B cell (primary cell): Measurements from ENCODE around the gene KIRREL1. TPM values are rescaled to one million over a fixed set of nuclear protein-coding genes. Genes with fewer than 3 reads are reported as not detected.

Experiments
- ATAC-seq: fragments of 200-7000 bp; cut with Tn5 transposase; one replicate; pipeline ENCODE4 v1.10.0; 2021; ENCODE audit warnings: low read depth, mild to moderate bottlenecking, moderate number of reproducible peaks, moderate library complexity
- CTCF ChIA-PET: fragments of 350-600 bp; sonication (Branson Sonifier 250); formaldehyde crosslinking; loops from one replicate; lab custom pipeline; 2021; ENCODE audit warnings: antibody characterized with exemption, inconsistent platforms; lab: Charles Lee
- POLR2A ChIA-PET: fragments of 350-600 bp; sonication (Branson Sonifier 250); formaldehyde crosslinking; loops from one replicate; lab custom pipeline; 2021; ENCODE audit warnings: antibody characterized with exemption; lab: Charles Lee
- DNase-seq: peaks from one replicate; pipeline ENCODE4 v3.0.0; 2013
- H2AFZ ChIP-seq: 2 replicates; pipeline ENCODE4 v1.6.1; 2012; ENCODE audit warnings: mild to moderate bottlenecking, low read depth, low read length; ENCODE audit not compliant: insufficient read depth, poor library complexity, severe bottlenecking
- H3K27ac ChIP-seq, 2 donors: 1 replicate in 1 of 2; 2 replicates in 1 of 2; pipeline ENCODE4 v1.5.1; 2012 to 2013; ENCODE audit warnings: low read length in 2 of 2, mild to moderate bottlenecking in 2 of 2, moderate library complexity in 1 of 2
- H3K27me3 ChIP-seq, 4 experiments: fragments of 200-600 bp in 1 of 4; sonication (generic) in 1 of 4; replicated peaks in 1 of 4; 1 replicate in 2 of 4; 2 replicates in 2 of 4; pipeline versions ENCODE4 v1.6.1 to v1.7.0; 2013 to 2016; ENCODE audit warnings: low read length in 3 of 4, mild to moderate bottlenecking in 2 of 4, mixed read lengths in 1 of 4, moderate library complexity in 1 of 4; ENCODE audit not compliant: insufficient read depth in 4 of 4, control insufficient read depth in 3 of 4; ENCODE audit errors: control extremely low read depth in 1 of 4
- H3K36me3 ChIP-seq, 2 experiments: replicated peaks in 1 of 2; 1 replicate in 1 of 2; 2 replicates in 1 of 2; pipeline versions ENCODE4 v1.6.1 to v1.7.1; 2013; ENCODE audit warnings: low read length in 1 of 2; ENCODE audit not compliant: insufficient read depth in 2 of 2, control insufficient read depth in 1 of 2; ENCODE audit errors: control extremely low read depth in 1 of 2, extremely low read depth in 1 of 2
- H3K4me1 ChIP-seq, 2 donors: fragments of 200-600 bp in 1 of 2; sonication (generic) in 1 of 2; 1 replicate in 1 of 2; 2 replicates in 1 of 2; pipeline versions ENCODE4 v1.5.1 to v1.6.1; 2013 to 2017; ENCODE audit warnings: low read length in 2 of 2; ENCODE audit not compliant: control insufficient read depth in 2 of 2, insufficient read depth in 2 of 2
- H3K4me2 ChIP-seq: replicated peaks from 2 replicates; pipeline ENCODE3; 2012; ENCODE audit warnings: mild to moderate bottlenecking, low read depth, low read length; ENCODE audit not compliant: poor library complexity, severe bottlenecking
- H3K4me3 ChIP-seq, 5 experiments: fragments of 200-600 bp in 1 of 5; sonication (generic) in 1 of 5; 1 replicate in 3 of 5; 2 replicates in 2 of 5; pipeline versions ENCODE4 v1.5.1 to v1.7.0; 2011 to 2016; ENCODE audit warnings: low read length in 4 of 5, mild to moderate bottlenecking in 4 of 5, low read depth in 2 of 5, control low read depth in 1 of 5, moderate library complexity in 1 of 5; ENCODE audit not compliant: insufficient read depth in 1 of 5; ENCODE audit errors: control extremely low read depth in 1 of 5, extremely low read depth in 1 of 5
- H3K79me2 ChIP-seq: fragments of 200-600 bp; sonication (generic); one replicate; pipeline ENCODE4 v1.6.0; 2016; ENCODE audit warnings: low read length; ENCODE audit not compliant: control insufficient read depth, insufficient read depth
- H3K9ac ChIP-seq: fragments of 200-600 bp; sonication (generic); 2 replicates; pipeline ENCODE4 v1.6.1; 2017; ENCODE audit warnings: mild to moderate bottlenecking, low read length, moderate library complexity
- H3K9me3 ChIP-seq, 3 donors: one replicate each; pipeline versions ENCODE4 v1.6.1 to v1.7.1; 2013; ENCODE audit warnings: low read length in 2 of 3; ENCODE audit not compliant: control insufficient read depth in 2 of 3, insufficient read depth in 1 of 3; ENCODE audit errors: control extremely low read depth in 1 of 3
- H4K20me1 ChIP-seq: 2 replicates; pipeline ENCODE4 v1.6.0; 2012; ENCODE audit warnings: mild to moderate bottlenecking, low read length; ENCODE audit not compliant: insufficient read depth, control insufficient read depth, poor library complexity, severe bottlenecking
- H3K27ac Mint-ChIP-seq: one replicate; pipeline ENCODE4 v1.8.0; 2021; ENCODE audit warnings: mixed read lengths
- H3K27me3 Mint-ChIP-seq: one replicate; pipeline ENCODE4 v1.8.0; 2021; ENCODE audit warnings: mixed read lengths
- H3K4me1 Mint-ChIP-seq: one replicate; pipeline ENCODE4 v1.8.0; 2021; ENCODE audit warnings: mixed read lengths
- H3K4me3 Mint-ChIP-seq: one replicate; pipeline ENCODE4 v1.8.0; 2021; ENCODE audit warnings: mixed read lengths
- H3K9me3 Mint-ChIP-seq: one replicate; pipeline ENCODE4 v1.8.0; 2022; ENCODE audit warnings: mixed read lengths; ENCODE audit not compliant: insufficient read depth
- CTCF ChIP-seq: fragments of 200-600 bp; IDR thresholded peaks from one replicate; pipeline ENCODE4 v1.8.0; 2022; ENCODE audit warnings: antibody characterized with exemption, mild to moderate bottlenecking
- EZH2 ChIP-seq: IDR thresholded peaks from 2 replicates; pipeline ENCODE4 v1.6.1; 2012; ENCODE audit warnings: borderline replicate concordance, low read depth, mild to moderate bottlenecking, moderate library complexity, low read length; ENCODE audit not compliant: insufficient read depth, poor library complexity, severe bottlenecking
- WGBS: methylation state at CpG from one replicate; pipeline ENCODE4 v1.1.5; 2013; ENCODE audit warnings: missing lambda C conversion rate; ENCODE audit not compliant: insufficient coverage; 5-methylcytosine and 5-hydroxymethylcytosine counted together
- intact Hi-C: fragments of 100-400 bp; cut with micrococcal nuclease; formaldehyde crosslinking; loops from one replicate; pipeline ENCODE4 v1.10.0; 2022
- polyA plus RNA-seq: library from polyadenylated mRNA; depleted of rRNA; stranded (reverse); fragments of >200 nt; gene quantifications from 2 replicates; pipeline ENCODE4 v1.2.3, GENCODE V29; 2012
- total RNA-seq, 2 donors: library from RNA; stranded (reverse); fragments of 120-200 nt in 1 of 2; gene quantifications; 1 replicate in 1 of 2; 2 replicates in 1 of 2; pipeline versions ENCODE4 v1.2.3 to v1.2.4, GENCODE V29; 2013 to 2022

KIRREL1 gene
- total and polyA plus RNA-seq, 2 donors (not counting 1 experiment from before 2014, with no cell fraction given), result not detected

- ChIA-PET CTCF (interaction anchor here (0.5 kb wide), 1 partner anchor 14 kb away, joined by 3 read pairs; no protein-coding TSS in a partner anchor), POLR2A (no interaction called here)
- Mint-ChIP-seq H3K27me3 (no peaks in the 10 kb centered on the region), H3K4me1 (peaks cover 3% of the 10 kb centered on the region), H3K27ac (no peak overlapping the region), H3K4me3 (no peak overlapping the region), H3K9me3 (no peaks in the 10 kb centered on the region)
- no peak overlapping the region for H3K9ac ChIP-seq
- no peak overlapping the region for H3K27ac ChIP-seq
- H3K9me3 ChIP-seq, result no peaks in the 10 kb centered on the region
- no CpG with 5 or more reads among the region's 3 CpGs for WGBS
- no peak overlapping the region for H2AFZ ChIP-seq
- TF ChIP-seq EZH2 (no peak), CTCF (no peak)
- H3K4me2 ChIP-seq, result no peak overlapping the region
- DNase-seq (no peak), ATAC-seq (no peak)
- no peaks in the 10 kb centered on the region for H3K27me3 ChIP-seq
- no peaks in the 10 kb centered on the region for H3K36me3 ChIP-seq
- no peak overlapping the region for H3K4me3 ChIP-seq
- intact Hi-C loops, result no loop called here
- H3K4me1 ChIP-seq, result peaks cover 0 to 4% of the 10 kb centered on the region in 2 donors
- no peaks in the 10 kb centered on the region for H4K20me1 ChIP-seq
- H3K79me2 ChIP-seq, result no peaks in the 10 kb centered on the region
Observed at GRCh38 chr1:158131217-158131616, 137.8 kb downstream of the KIRREL1 start.

GRCh38 chr1:158140764-158141192 is 147.3 kb downstream of the KIRREL1 start:
- no peak overlapping the region for H3K9ac ChIP-seq
- ChIA-PET CTCF (interaction anchor here (1.1 to 2.4 kb wide), 3 partner anchors 16 to 23 kb away, joined by 3 to 10 read pairs (median 3); no protein-coding TSS in a partner anchor), POLR2A (no interaction called here)
- Mint-ChIP-seq H3K27me3 (no peaks in the 10 kb centered on the region), H3K27ac (no peak overlapping the region), H3K4me3 (no peak overlapping the region), H3K9me3 (no peaks in the 10 kb centered on the region), H3K4me1 (no peaks in the 10 kb centered on the region)
- no peak overlapping the region for H3K4me3 ChIP-seq
- H3K27ac ChIP-seq, result no peak overlapping the region
- no peaks in the 10 kb centered on the region for H3K36me3 ChIP-seq
- no peaks in the 10 kb centered on the region for H3K4me1 ChIP-seq
- TF ChIP-seq CTCF, result no peak
- DNase-seq, result no peak
- 91% methylated on average over 3 of the region's 3 CpGs for WGBS
- H3K79me2 ChIP-seq, result no peaks in the 10 kb centered on the region
- no peak overlapping the region for H2AFZ ChIP-seq
- H4K20me1 ChIP-seq, result no peaks in the 10 kb centered on the region
- no peaks in the 10 kb centered on the region for H3K27me3 ChIP-seq
- ATAC-seq, result no peak
- intact Hi-C loops, result no loop called here
- H3K9me3 ChIP-seq, result peaks cover 0 to 3% (median 2%) of the 10 kb centered on the region in 3 donors
- H3K4me2 ChIP-seq, result no peak overlapping the region
